Measurements from ENCODE around the gene CLEC2L. TPM values are rescaled to one million over a fixed set of nuclear protein-coding genes. Genes with fewer than 3 reads are reported as not detected.

CLEC2L gene
- total RNA-seq, 1 donor from 2014 or later: 0.52 TPM

DNA sequence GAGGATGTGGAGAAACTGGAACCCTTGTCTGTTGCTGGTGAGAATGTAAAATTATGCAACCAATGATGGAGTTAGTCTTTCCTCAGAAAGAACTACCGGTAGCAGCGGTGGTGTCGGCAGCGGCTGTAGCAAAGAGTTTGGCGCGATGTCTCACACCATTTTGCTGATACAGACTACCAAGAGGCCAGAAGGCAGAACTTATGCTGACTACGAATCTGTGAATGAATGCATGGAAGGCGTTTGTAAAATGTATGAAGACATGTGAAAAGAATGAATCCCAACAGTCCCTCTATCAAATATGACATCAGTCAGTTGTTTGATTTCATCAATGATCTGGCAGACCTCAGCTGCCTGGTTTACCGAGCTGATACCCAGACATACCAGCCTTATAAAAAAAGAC, 10.6 kb downstream of the CLEC2L start:
- Histone ChIP-seq H3K9me3 (ENCODE audit: control insufficient read depth in 3 of 3, low read length in 3 of 3) (no peaks in the 10 kb centered on the region), H3K27me3 (ENCODE audit: control insufficient read depth in 3 of 3, insufficient read depth in 3 of 3, low read length in 3 of 3) (no peaks in the 10 kb centered on the region), H3K4me1 (ENCODE audit: control insufficient read depth in 3 of 3, insufficient read depth in 3 of 3, low read length in 3 of 3) (no peaks in the 10 kb centered on the region), H3K9ac (ENCODE audit: low read depth in 1 of 3, low read length in 3 of 3) (no peak overlapping the region), H3K4me3 (ENCODE audit: low read length in 3 of 3) (no peak overlapping the region), H3K36me3 (ENCODE audit: control insufficient read depth in 3 of 3, insufficient read depth in 3 of 3, low read length in 3 of 3) (no peaks in the 10 kb centered on the region), H3K27ac (ENCODE audit: low read depth, low read length) (no peak overlapping the region)

DNA sequence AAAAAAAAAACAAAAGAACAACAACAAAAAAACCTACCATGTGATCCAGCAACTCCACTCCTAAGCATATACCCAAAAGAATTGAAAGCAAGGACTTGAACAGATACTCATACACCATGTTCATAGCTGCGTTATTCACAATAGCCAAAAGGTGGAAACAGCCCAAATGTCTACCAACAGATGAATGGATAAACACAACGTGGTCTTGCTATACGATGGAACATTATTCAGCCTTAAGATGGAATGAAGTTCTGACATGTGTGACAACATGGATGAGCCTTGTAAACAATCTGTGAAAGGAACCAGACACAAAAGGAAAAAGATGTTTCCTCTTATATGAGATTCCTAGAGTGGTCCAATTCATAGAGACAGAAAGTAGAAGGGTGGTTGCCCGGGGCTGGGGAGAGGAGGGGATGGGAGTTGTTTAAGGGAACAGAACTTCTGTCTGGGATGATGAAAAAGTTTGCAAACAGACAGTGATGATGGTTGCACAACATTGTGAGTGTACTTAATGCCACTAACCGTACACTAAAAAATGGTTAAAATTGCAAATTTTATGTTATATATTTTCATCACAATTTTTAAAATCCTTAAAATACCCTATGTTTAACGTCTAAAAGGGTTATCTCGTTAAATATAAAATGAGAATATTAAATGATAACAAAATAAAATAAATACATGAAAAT, 11.6 kb downstream of the CLEC2L start:
- Histone ChIP-seq H3K27ac (ENCODE audit: low read depth, low read length) (no peak overlapping the region), H3K27me3 (ENCODE audit: control insufficient read depth in 3 of 3, insufficient read depth in 3 of 3, low read length in 3 of 3) (no peaks in the 10 kb centered on the region), H3K36me3 (ENCODE audit: control insufficient read depth in 3 of 3, insufficient read depth in 3 of 3, low read length in 3 of 3) (no peaks in the 10 kb centered on the region), H3K4me1 (ENCODE audit: control insufficient read depth in 3 of 3, insufficient read depth in 3 of 3, low read length in 3 of 3) (no peaks in the 10 kb centered on the region), H3K9ac (ENCODE audit: low read depth in 1 of 3, low read length in 3 of 3) (no peak overlapping the region), H3K4me3 (ENCODE audit: low read length in 3 of 3) (no peak overlapping the region), H3K9me3 (ENCODE audit: control insufficient read depth in 3 of 3, low read length in 3 of 3) (no peaks in the 10 kb centered on the region)

DNA sequence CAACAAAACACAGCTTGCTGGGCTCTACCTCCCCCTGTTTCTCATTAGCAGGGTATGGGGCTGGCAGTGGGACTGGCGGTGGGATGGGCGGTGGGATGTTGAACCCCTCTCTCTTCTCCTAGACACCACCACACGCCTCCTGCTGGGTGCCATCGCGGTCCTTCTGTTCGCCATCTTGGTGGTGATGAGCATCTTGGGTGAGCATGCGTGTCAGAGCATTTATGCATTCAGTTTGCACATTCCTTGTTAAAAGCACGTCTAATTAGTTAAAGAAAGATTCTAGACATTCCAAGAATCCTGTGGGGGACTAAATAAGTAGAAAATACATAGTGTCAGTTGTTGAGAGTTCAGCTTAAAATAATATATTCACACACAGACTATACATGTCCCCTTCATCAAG, 12.7 kb downstream of the CLEC2L start:
- Histone ChIP-seq H3K9me3 (ENCODE audit: control insufficient read depth in 3 of 3, low read length in 3 of 3) (no peaks in the 10 kb centered on the region), H3K36me3 (ENCODE audit: control insufficient read depth in 3 of 3, insufficient read depth in 3 of 3, low read length in 3 of 3) (no peaks in the 10 kb centered on the region), H3K9ac (ENCODE audit: low read depth in 1 of 3, low read length in 3 of 3) (no peak overlapping the region), H3K27me3 (ENCODE audit: control insufficient read depth in 3 of 3, insufficient read depth in 3 of 3, low read length in 3 of 3) (no peaks in the 10 kb centered on the region), H3K4me1 (ENCODE audit: control insufficient read depth in 3 of 3, insufficient read depth in 3 of 3, low read length in 3 of 3) (peaks cover 0 to 3% (median 0%) of the 10 kb centered on the region in 3 donors), H3K27ac (ENCODE audit: low read depth, low read length) (no peak overlapping the region), H3K4me3 (ENCODE audit: low read length in 3 of 3) (no peak overlapping the region)

DNA sequence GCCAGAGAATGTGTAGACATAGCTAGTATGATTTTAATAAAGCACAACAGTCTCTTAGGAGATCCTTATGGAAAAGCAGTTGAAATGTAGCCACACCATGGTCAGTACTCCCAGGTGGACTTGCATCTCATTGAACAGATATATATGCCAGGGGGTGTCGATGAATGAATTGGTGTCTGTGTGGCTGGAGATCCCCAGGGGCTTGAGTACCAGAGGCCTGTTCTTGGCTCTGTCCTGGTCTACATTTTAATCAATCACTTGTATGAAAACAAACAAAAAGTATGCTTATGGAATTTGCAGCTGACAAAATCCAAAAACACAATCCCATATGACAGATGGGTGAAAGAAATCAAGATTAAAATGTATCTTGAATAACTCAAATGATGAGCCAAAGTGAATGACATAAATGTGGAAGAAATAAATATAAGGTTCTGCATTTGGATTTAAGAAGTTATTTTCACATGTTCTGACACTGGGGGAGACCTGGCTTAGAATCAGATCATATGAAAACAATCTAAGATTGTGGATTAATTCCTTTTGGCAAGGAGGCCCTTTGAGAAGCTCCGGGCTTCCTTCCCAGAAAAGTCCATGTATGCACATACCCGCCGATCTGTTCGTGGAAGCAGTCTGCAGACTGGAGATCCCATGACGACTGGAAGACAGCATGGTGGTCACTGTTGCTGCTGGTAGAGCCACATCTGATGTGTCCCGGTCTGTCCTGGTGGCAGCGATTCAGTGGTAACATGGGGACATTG, 15.6 kb downstream of the CLEC2L start:
- H3K9me3 ChIP-seq (ENCODE audit: control insufficient read depth in 3 of 3, low read length in 3 of 3): no peaks in the 10 kb centered on the region
- H3K27me3 ChIP-seq (ENCODE audit: control insufficient read depth in 3 of 3, insufficient read depth in 3 of 3, low read length in 3 of 3): no peaks in the 10 kb centered on the region
- H3K4me1 ChIP-seq (ENCODE audit: control insufficient read depth in 3 of 3, insufficient read depth in 3 of 3, low read length in 3 of 3): peaks cover 10 to 19% (median 11%) of the 10 kb centered on the region in 3 donors
- H3K4me3 ChIP-seq (ENCODE audit: low read length in 3 of 3): no peak overlapping the region
- no peak overlapping the region for H3K27ac ChIP-seq (ENCODE audit: low read depth, low read length)
- H3K36me3 ChIP-seq (ENCODE audit: control insufficient read depth in 3 of 3, insufficient read depth in 3 of 3, low read length in 3 of 3): no peaks in the 10 kb centered on the region
- H3K9ac ChIP-seq (ENCODE audit: low read depth in 1 of 3, low read length in 3 of 3): no peak overlapping the region

DNA sequence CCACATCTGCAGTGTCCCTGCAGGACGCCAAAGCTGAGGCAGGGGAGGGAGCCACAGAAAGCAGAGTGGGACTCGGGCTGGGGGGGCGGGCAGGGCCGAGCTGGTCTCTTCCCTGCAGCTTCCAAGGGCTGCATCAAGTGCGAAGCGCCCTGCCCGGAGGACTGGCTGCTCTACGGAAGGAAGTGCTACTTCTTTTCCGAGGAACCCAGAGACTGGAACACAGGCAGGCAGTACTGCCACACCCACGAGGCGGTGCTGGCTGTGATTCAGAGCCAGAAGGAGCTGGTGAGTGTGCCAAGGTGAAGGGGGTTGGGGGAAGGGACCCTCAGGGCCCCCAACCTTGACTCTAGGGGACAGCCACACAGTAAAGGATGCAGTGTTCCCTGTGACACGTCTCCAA, 16.7 kb downstream of the CLEC2L start:
- H3K9me3 ChIP-seq (ENCODE audit: control insufficient read depth in 3 of 3, low read length in 3 of 3): no peaks in the 10 kb centered on the region
- no peak overlapping the region for H3K9ac ChIP-seq (ENCODE audit: low read depth in 1 of 3, low read length in 3 of 3)
- no peaks in the 10 kb centered on the region for H3K36me3 ChIP-seq (ENCODE audit: control insufficient read depth in 3 of 3, insufficient read depth in 3 of 3, low read length in 3 of 3)
- no peak overlapping the region for H3K27ac ChIP-seq (ENCODE audit: low read depth, low read length)
- peaks cover 10 to 19% (median 11%) of the 10 kb centered on the region in 3 donors for H3K4me1 ChIP-seq (ENCODE audit: control insufficient read depth in 3 of 3, insufficient read depth in 3 of 3, low read length in 3 of 3)
- H3K27me3 ChIP-seq (ENCODE audit: control insufficient read depth in 3 of 3, insufficient read depth in 3 of 3, low read length in 3 of 3): no peaks in the 10 kb centered on the region
- no peak overlapping the region for H3K4me3 ChIP-seq (ENCODE audit: low read length in 3 of 3)

DNA sequence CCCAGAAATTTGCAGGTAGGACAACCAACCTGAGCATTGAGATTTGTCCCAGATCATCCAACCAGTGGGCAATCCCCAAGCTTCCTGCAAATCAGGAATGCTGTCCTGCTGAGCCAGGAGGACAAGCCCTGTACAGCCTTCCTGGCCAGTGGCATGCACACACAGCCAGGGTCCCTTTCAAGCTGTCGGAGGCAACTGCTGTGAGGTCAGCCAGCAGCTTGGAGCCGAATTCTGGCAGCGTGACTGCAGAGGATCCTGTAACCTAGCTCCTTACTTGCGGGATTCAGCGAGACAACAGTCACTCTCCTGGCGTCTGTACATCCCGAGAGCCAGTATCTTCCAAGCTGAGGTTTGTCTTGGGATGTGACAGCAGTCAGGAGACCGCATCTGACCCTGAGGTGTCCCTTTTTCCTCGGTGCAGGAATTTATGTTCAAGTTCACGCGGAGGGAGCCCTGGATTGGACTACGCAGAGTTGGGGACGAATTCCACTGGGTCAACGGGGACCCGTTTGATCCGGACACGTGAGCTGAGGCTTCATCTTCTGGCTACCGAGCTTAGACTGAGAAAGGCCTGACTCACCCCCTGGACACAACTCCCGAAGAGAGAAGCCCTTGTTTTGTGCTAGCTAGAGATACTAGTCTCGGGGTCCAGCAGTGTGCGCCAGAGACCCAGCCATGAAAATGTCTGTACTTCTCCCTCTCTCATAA, 18.3 kb downstream of the CLEC2L start:
- H3K27ac ChIP-seq (ENCODE audit: low read depth, low read length): peak overlapping the region; percentile 42
- H3K4me3 ChIP-seq (ENCODE audit: low read length in 3 of 3): peak overlapping the region; percentile 15 to 55 (median 54)

DNA sequence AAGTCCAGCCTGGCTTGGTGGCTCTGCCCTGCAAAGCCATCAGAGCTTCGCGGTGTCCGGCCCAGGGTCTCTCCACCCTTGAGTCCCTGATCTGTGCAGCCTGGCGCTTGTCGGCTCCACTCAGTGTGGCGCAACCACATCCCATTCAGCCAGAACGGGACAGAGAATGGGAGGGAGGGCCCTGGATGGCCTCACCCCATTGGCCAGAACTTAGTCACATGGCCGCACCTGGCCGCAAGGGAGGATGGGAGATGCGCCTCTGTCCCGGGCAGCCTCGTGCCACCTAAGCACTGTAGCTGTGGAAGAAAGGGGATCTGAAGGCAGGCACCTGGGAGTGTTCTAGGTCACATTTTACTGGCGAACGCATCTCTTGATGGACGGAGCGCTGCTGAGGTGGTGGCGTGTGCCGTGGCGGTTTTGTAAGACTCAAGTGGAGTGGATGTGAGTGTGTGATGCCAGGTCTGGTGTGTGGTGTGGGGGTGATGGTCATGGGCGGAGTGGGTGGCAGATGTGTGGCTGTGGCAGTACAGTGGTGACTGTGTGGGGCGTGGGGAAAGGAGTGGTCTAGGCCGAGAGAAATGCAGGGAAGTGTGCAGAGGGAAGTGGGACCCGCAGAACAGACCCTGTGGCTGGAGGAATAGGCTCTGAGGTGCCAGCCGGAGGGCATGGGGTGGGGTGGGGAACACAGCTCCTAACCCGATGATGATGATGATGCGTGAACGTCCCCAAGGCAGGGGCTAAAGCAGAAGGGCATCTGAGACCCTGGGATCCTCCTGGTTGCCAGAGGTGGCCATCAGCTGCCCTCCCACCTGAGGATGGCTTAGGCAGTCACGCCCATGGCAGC, 19.0 kb downstream of the CLEC2L start:
- Histone ChIP-seq H3K4me3 (ENCODE audit: low read length in 3 of 3) (no peak overlapping the region), H3K9me3 (ENCODE audit: control insufficient read depth in 3 of 3, low read length in 3 of 3) (no peaks in the 10 kb centered on the region), H3K27ac (ENCODE audit: low read depth, low read length) (peak overlapping the region; percentile 42), H3K4me1 (ENCODE audit: control insufficient read depth in 3 of 3, insufficient read depth in 3 of 3, low read length in 3 of 3) (peaks cover 10 to 19% (median 11%) of the 10 kb centered on the region in 3 donors), H3K36me3 (ENCODE audit: control insufficient read depth in 3 of 3, insufficient read depth in 3 of 3, low read length in 3 of 3) (no peaks in the 10 kb centered on the region), H3K9ac (ENCODE audit: low read depth in 1 of 3, low read length in 3 of 3) (no peak overlapping the region), H3K27me3 (ENCODE audit: control insufficient read depth in 3 of 3, insufficient read depth in 3 of 3, low read length in 3 of 3) (no peaks in the 10 kb centered on the region)

More for the DNA sequence above, 18.3 kb downstream of the CLEC2L start:
- Histone ChIP-seq H3K27me3 (ENCODE audit: control insufficient read depth in 3 of 3, insufficient read depth in 3 of 3, low read length in 3 of 3) (no peaks in the 10 kb centered on the region), H3K9me3 (ENCODE audit: control insufficient read depth in 3 of 3, low read length in 3 of 3) (no peaks in the 10 kb centered on the region), H3K36me3 (ENCODE audit: control insufficient read depth in 3 of 3, insufficient read depth in 3 of 3, low read length in 3 of 3) (no peaks in the 10 kb centered on the region), H3K4me1 (ENCODE audit: control insufficient read depth in 3 of 3, insufficient read depth in 3 of 3, low read length in 3 of 3) (peaks cover 10 to 19% (median 11%) of the 10 kb centered on the region in 3 donors), H3K9ac (ENCODE audit: low read depth in 1 of 3, low read length in 3 of 3) (peak overlapping the region in 2 of 3 donors; percentile 33 to 51)

DNA sequence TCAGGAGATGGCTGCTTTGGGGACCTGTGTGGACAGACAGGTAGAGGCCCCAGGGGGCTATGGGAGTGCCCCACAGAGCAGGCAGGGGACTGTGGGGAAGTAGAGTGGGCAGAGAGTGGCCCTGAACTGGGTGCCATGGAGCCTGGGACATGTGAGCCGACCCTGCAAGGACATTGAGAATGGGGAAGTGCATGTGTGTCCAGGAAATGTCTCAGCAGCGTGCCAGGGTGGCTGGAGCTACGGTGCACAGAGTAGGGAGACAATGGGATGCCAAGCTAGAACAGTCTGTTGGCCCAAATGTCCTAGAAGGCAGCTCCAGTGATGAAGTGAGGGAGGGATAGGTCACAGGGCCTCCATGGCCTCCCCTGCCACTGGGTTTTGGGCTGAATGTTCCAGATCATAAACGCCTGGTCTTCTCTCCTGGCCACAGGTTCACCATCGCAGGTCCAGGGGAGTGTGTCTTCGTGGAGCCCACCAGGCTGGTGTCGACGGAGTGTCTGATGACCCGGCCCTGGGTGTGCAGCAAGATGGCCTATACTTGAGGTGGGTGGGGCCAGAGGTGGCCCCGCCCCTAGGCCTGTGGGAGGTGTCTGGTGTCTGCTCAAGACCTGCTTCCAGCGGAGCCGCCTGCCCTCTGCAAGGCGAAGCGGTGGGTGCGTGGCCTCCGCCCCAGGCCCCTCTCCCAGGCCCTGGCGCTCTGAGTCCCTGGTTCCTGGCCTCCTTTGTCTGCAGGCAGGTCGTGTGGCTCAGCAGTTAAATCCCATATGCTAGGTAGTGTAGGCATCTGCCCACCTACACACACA, 20.5 kb downstream of the CLEC2L start:
- no peaks in the 10 kb centered on the region for H3K27me3 ChIP-seq (ENCODE audit: control insufficient read depth in 3 of 3, insufficient read depth in 3 of 3, low read length in 3 of 3)
- H3K27ac ChIP-seq (ENCODE audit: low read depth, low read length): no peak overlapping the region
- no peak overlapping the region for H3K9ac ChIP-seq (ENCODE audit: low read depth in 1 of 3, low read length in 3 of 3)
- no peaks in the 10 kb centered on the region for H3K9me3 ChIP-seq (ENCODE audit: control insufficient read depth in 3 of 3, low read length in 3 of 3)
- peaks cover 10 to 19% (median 11%) of the 10 kb centered on the region in 3 donors for H3K4me1 ChIP-seq (ENCODE audit: control insufficient read depth in 3 of 3, insufficient read depth in 3 of 3, low read length in 3 of 3)
- no peak overlapping the region for H3K4me3 ChIP-seq (ENCODE audit: low read length in 3 of 3)
- H3K36me3 ChIP-seq (ENCODE audit: control insufficient read depth in 3 of 3, insufficient read depth in 3 of 3, low read length in 3 of 3): no peaks in the 10 kb centered on the region

DNA sequence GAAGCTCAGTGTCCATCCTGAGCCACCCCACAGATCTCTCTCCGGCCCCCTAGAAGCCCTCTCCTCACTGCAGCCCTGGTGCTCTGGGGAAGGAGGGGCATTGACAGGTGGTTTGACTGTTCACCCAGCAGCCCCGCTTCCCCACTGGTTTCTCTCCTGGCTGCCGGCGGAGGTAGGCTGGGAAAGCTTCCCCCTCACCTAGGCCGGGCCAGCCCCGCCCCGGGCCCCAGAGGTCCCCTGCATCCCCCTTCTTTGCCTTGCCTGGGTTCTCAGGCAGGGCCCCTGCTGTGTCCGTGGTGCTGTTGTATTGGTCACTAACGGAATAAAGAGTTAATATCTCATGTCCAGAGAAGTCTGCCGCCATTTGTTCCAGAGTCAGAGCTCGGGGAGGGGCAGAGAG, 21.2 kb downstream of the CLEC2L start:
- Histone ChIP-seq H3K27me3 (ENCODE audit: control insufficient read depth in 3 of 3, insufficient read depth in 3 of 3, low read length in 3 of 3) (no peaks in the 10 kb centered on the region), H3K9me3 (ENCODE audit: control insufficient read depth in 3 of 3, low read length in 3 of 3) (no peaks in the 10 kb centered on the region), H3K36me3 (ENCODE audit: control insufficient read depth in 3 of 3, insufficient read depth in 3 of 3, low read length in 3 of 3) (no peaks in the 10 kb centered on the region), H3K4me1 (ENCODE audit: control insufficient read depth in 3 of 3, insufficient read depth in 3 of 3, low read length in 3 of 3) (peaks cover 10 to 19% (median 11%) of the 10 kb centered on the region in 3 donors), H3K9ac (ENCODE audit: low read depth in 1 of 3, low read length in 3 of 3) (no peak overlapping the region), H3K27ac (ENCODE audit: low read depth, low read length) (no peak overlapping the region), H3K4me3 (ENCODE audit: low read length in 3 of 3) (no peak overlapping the region)

All from skeletal muscle tissue (tissue), 4 donors.